Measurements from ENCODE around the gene CATSPERB.
"Not testable (repeated sequence)": the region's sequence is repeated elsewhere in the genome, so short reads cannot be mapped to it uniquely, and the experiment has no call there.

Gene CATSPERB

GRCh38 chr14:91732859-91733477, 1.1 kb upstream of the CATSPERB start:
- DNase-seq = no peak

GRCh38 chr14:91732439-91732838, 553 bp upstream of the CATSPERB start:
- no peak for DNase-seq

GRCh38 chr14:91731018-91731417, 868 bp downstream of the CATSPERB start:
- no peak for DNase-seq

GRCh38 chr14:91729756-91730155, 2.1 kb downstream of the CATSPERB start:
- DNase-seq = no peak

- no peak for DNase-seq
Observed at GRCh38 chr14:91728616-91729183, 3.2 kb downstream of the CATSPERB start.

- DNase-seq = no peak
Observed at GRCh38 chr14:91727121-91727520, 4.8 kb downstream of the CATSPERB start.

- no peak for DNase-seq
Observed at GRCh38 chr14:91723501-91723900, 8.4 kb downstream of the CATSPERB start.

GRCh38 chr14:91722386-91722785, 9.5 kb downstream of the CATSPERB start:
- DNase-seq = no peak

GRCh38 chr14:91719839-91720238, 12.0 kb downstream of the CATSPERB start:
- DNase-seq = no peak

- DNase-seq = no peak
Observed at GRCh38 chr14:91716999-91717398, 14.9 kb downstream of the CATSPERB start.

- no peak for DNase-seq
Observed at GRCh38 chr14:91714805-91715204, 17.1 kb downstream of the CATSPERB start.

GRCh38 chr14:91708795-91709194, 23.1 kb downstream of the CATSPERB start:
- DNase-seq = no peak

GRCh38 chr14:91706996-91707395, 24.9 kb downstream of the CATSPERB start:
- no peak for DNase-seq

GRCh38 chr14:91694643-91695042, 37.2 kb downstream of the CATSPERB start:
- no peak for DNase-seq

- no peak for DNase-seq
Observed at GRCh38 chr14:91693346-91693745, 38.5 kb downstream of the CATSPERB start.

- DNase-seq = no peak
Observed at GRCh38 chr14:91692075-91692474, 39.8 kb downstream of the CATSPERB start.

- DNase-seq = no peak
Observed at GRCh38 chr14:91689608-91690007, 42.3 kb downstream of the CATSPERB start.

GRCh38 chr14:91687436-91687835, 44.5 kb downstream of the CATSPERB start:
- DNase-seq = not testable (repeated sequence)

- DNase-seq = peak in 1 of 2 experiments; percentile 1
Observed at GRCh38 chr14:91685600-91685999, 46.3 kb downstream of the CATSPERB start.

GRCh38 chr14:91681893-91682563, 49.9 kb downstream of the CATSPERB start:
- DNase-seq = no peak

- DNase-seq = no peak
Observed at GRCh38 chr14:91681118-91681517, 50.8 kb downstream of the CATSPERB start.

GRCh38 chr14:91679273-91679672, 52.6 kb downstream of the CATSPERB start:
- no peak for DNase-seq

GRCh38 chr14:91677687-91678086, 54.2 kb downstream of the CATSPERB start:
- DNase-seq = not testable (repeated sequence)

GRCh38 chr14:91674911-91675310, 57.0 kb downstream of the CATSPERB start:
- DNase-seq = no peak
